Non-pigmented ciliary epithelial cell (primary cell): ENCODE measurements around the gene NCL.
"Not testable (repeated sequence)": the region's sequence is repeated elsewhere in the genome, so short reads cannot be mapped to it uniquely, and the experiment has no call there.

Experiments
- DNase-seq: peaks from one replicate; pipeline ENCODE4 v3.0.0-alpha.2; 2010; ENCODE audit warnings: low read depth

NCL gene

DNA sequence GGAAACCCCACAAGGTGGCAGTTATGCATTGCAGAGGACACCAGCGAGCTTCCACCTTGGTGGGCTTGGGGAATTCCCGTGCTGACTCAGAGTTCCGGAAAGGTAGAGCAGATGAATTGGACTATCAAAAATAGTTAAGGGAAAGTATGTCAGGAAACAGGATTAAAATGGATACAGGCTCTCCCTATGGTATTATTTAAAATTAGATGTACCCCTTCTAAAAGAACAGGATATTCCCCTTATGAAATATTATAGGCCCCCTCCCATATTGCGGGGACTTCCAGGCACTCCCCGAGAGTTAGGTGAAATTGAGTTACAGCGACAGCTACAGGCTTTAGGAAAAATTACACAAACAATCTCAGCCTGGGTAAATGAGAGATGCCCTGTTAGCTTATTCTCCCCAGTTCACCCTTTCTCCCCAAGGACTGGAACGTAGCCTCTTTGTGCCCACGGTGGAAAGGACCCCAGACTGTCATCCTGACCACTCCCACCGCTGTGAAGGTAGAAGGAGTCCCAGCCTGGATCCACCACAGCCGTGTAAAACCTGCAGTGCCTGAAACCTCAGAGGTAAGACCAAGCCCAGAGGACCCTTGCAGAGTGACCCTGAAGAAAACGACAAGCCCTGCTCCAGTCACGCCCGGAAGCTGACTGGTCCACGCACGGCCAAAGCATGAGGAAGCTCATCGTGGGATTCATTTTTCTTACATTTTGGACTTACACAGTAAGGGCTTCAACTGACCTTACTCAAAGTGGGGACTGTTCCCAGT, 58.5 kb downstream of the NCL start:
- DNase-seq: not testable (repeated sequence)

DNA sequence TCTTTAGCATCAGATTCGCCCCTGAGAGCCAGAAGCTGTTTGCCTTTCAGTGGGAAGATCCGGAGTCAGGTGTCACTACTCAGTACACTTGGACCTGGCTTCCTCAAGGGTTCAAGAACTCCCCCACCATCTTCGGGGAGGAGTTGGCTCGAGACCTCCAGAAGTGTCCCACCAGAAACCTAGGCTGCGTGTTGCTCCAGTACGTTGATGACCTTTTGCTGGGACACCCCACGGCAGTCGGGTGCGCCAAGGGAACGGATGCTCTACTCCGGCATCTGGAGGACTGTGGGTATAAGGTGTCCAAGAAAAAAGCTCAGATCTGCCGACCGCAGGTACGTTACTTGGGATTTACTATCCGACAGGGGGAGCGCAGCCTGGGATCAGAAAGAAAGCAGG, 60.1 kb downstream of the NCL start:
- DNase-seq: not testable (repeated sequence)
